ENCODE results near the gene VPS25. TPM values are rescaled to one million over a fixed set of nuclear protein-coding genes. Genes with fewer than 3 reads are reported as not detected.

Gene VPS25
- polyA plus RNA-seq, 3 donors = 71.3 to 125 (median 104) TPM

DNA sequence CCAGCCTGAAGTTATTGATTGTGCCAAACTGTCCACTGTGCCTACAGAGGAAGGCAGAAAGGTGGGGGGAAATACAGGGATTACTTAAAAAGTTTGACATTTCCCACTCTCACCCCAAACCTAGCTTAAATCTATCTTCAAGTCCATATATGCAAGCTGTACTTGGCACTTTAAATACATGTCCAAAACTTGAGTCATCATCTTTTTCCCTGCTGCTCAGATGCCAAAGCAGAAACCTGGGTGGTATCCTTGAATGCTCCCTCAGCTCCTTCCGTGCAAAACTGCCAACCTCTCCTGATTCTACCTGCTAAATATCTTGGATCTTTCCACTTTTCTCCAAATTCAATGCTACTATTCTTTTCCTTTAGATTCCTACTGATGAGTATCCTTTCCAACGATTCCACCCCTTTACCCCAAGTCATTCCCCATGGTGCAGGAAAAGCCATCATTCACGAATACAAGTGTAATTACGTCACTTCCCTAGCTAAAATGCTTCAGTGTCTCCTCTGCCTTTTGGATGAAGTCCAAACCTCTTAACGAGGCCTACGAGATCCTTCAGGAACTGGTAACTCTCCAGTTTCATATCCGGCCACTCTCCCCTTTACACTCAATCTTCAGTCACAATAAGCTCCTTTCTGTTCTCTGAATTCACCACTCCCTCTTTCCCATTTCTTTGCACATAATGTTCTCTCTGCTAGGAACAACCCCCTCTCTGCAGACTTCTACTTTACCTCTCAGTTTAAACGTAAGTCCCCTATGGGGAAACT is 41.6 kb downstream of the VPS25 start:
- Histone ChIP-seq H3K27me3 (ENCODE audit: control insufficient read depth in 2 of 2, insufficient read depth in 2 of 2, low read length in 2 of 2) (no peaks in the 10 kb centered on the region), H4K20me1 (ENCODE audit: insufficient read depth, low read length) (peaks cover 9% of the 10 kb centered on the region), H3K4me2 (replicated peaks; ENCODE audit: extremely low read depth, low read length, poor library complexity, severe bottlenecking) (no peak overlapping the region), H3K9me3 (replicated peaks in 1 of 2; ENCODE audit: control insufficient read depth in 1 of 2, insufficient read depth in 1 of 2, low read length in 2 of 2) (no peaks in the 10 kb centered on the region), H3K4me1 (ENCODE audit: control insufficient read depth in 1 of 2, insufficient read depth in 2 of 2, low read length in 2 of 2) (no peaks in the 10 kb centered on the region), H3K79me2 (ENCODE audit: insufficient read depth, low read length) (peaks cover 3% of the 10 kb centered on the region), H3K4me3 (replicated peaks in 1 of 3; ENCODE audit: low read depth in 2 of 3, low read length in 3 of 3) (no peak overlapping the region), H3K9ac (ENCODE audit: insufficient read depth, low read length, poor library complexity, severe bottlenecking) (no peak overlapping the region), H3K27ac (ENCODE audit: low read depth in 1 of 2, low read length in 2 of 2) (no peak overlapping the region), H3K36me3 (replicated peaks in 1 of 2; ENCODE audit: control insufficient read depth in 1 of 2, insufficient read depth in 2 of 2, low read length in 2 of 2) (peaks cover 84 to 98% of the 10 kb centered on the region in 2 donors), H2AFZ (ENCODE audit: insufficient read depth, low read depth, low read length, poor library complexity, severe bottlenecking) (no peak overlapping the region)
- Mint-ChIP-seq H3K36me3 (peaks cover 78 to 98% of the 10 kb centered on the region in 2 donors), H3K4me3 (no peak overlapping the region), H3K4me1 (no peaks in the 10 kb centered on the region), H3K27me3 (ENCODE audit: low read depth in 3 of 3) (peaks cover 0 to 2% (median 0%) of the 10 kb centered on the region in 3 donors), H3K9me3 (no peaks in the 10 kb centered on the region), H3K27ac (peak overlapping the region in 1 of 7 donors; percentile 62)
- TF ChIP-seq, protein P1, sequence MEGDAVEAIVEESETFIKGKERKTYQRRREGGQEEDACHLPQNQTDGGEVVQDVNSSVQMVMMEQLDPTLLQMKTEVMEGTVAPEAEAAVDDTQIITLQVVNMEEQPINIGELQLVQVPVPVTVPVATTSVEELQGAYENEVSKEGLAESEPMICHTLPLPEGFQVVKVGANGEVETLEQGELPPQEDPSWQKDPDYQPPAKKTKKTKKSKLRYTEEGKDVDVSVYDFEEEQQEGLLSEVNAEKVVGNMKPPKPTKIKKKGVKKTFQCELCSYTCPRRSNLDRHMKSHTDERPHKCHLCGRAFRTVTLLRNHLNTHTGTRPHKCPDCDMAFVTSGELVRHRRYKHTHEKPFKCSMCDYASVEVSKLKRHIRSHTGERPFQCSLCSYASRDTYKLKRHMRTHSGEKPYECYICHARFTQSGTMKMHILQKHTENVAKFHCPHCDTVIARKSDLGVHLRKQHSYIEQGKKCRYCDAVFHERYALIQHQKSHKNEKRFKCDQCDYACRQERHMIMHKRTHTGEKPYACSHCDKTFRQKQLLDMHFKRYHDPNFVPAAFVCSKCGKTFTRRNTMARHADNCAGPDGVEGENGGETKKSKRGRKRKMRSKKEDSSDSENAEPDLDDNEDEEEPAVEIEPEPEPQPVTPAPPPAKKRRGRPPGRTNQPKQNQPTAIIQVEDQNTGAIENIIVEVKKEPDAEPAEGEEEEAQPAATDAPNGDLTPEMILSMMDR (IDR thresholded peaks at IDR 0.05) = no peak
- WGBS (ENCODE audit: insufficient coverage) = 63% methylated on average over 5 of the region's 8 CpGs
- intact Hi-C loops (cut with micrococcal nuclease) = no loop called here
- no peak for DNase-seq

DNA sequence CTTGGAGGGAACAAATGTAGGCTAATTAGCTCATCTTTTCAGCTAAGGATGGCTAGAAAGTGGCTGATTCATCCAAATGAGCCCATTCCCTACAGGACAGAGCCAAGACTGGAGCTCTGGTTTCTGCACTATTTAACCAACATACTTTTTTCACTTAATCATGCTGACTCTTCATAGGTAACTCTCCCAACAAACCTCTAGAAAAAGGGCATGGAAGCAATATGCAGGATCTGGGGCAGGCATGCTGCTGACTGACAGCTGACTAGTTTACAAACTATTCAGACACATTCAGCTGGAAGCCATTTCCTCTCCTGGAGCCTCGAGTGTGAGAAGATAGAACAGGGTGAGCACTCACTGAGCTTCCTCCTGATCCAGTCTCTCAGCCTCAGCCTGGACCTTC is 44.6 kb downstream of the VPS25 start:
- Histone ChIP-seq H3K4me2 (replicated peaks; ENCODE audit: extremely low read depth, low read length, poor library complexity, severe bottlenecking) (no peak overlapping the region), H3K27ac (ENCODE audit: low read depth in 1 of 2, low read length in 2 of 2) (no peak overlapping the region), H3K4me3 (replicated peaks in 1 of 3; ENCODE audit: low read depth in 2 of 3, low read length in 3 of 3) (no peak overlapping the region), H3K36me3 (replicated peaks in 1 of 2; ENCODE audit: control insufficient read depth in 1 of 2, insufficient read depth in 2 of 2, low read length in 2 of 2) (peaks cover 80 to 95% of the 10 kb centered on the region in 2 donors), H3K9ac (ENCODE audit: insufficient read depth, low read length, poor library complexity, severe bottlenecking) (no peak overlapping the region), H3K9me3 (replicated peaks in 1 of 2; ENCODE audit: control insufficient read depth in 1 of 2, insufficient read depth in 1 of 2, low read length in 2 of 2) (no peaks in the 10 kb centered on the region), H2AFZ (ENCODE audit: insufficient read depth, low read depth, low read length, poor library complexity, severe bottlenecking) (no peak overlapping the region), H3K79me2 (ENCODE audit: insufficient read depth, low read length) (peaks cover 21% of the 10 kb centered on the region), H4K20me1 (ENCODE audit: insufficient read depth, low read length) (peaks cover 13% of the 10 kb centered on the region), H3K4me1 (ENCODE audit: control insufficient read depth in 1 of 2, insufficient read depth in 2 of 2, low read length in 2 of 2) (peaks cover 0 to 4% of the 10 kb centered on the region in 2 donors), H3K27me3 (ENCODE audit: control insufficient read depth in 2 of 2, insufficient read depth in 2 of 2, low read length in 2 of 2) (no peaks in the 10 kb centered on the region)
- H3K4me3 Mint-ChIP-seq = no peak overlapping the region
- H3K27me3 Mint-ChIP-seq (ENCODE audit: low read depth in 3 of 3) = peaks cover 0 to 2% (median 0%) of the 10 kb centered on the region in 3 donors
- intact Hi-C loops (cut with micrococcal nuclease) = no loop called here
- no peaks in the 10 kb centered on the region for H3K9me3 Mint-ChIP-seq
- peak overlapping the region in 2 of 7 donors; percentile 40 to 54 for H3K27ac Mint-ChIP-seq
- peaks cover 76 to 98% of the 10 kb centered on the region in 2 donors for H3K36me3 Mint-ChIP-seq
- WGBS (ENCODE audit: insufficient coverage) = 60% methylated on average over 1 of the region's 1 CpG
- no peak for DNase-seq
- no peaks in the 10 kb centered on the region for H3K4me1 Mint-ChIP-seq
- TF ChIP-seq, protein P1 (IDR thresholded peaks at IDR 0.05) = no peak

All from CD14-positive monocyte (primary cell).